ENCODE measurements around the gene HARS1.
"Not testable (repeated sequence)": the region's sequence is repeated elsewhere in the genome, so short reads cannot be mapped to it uniquely, and the experiment has no call there.

The HARS1 gene

DNA sequence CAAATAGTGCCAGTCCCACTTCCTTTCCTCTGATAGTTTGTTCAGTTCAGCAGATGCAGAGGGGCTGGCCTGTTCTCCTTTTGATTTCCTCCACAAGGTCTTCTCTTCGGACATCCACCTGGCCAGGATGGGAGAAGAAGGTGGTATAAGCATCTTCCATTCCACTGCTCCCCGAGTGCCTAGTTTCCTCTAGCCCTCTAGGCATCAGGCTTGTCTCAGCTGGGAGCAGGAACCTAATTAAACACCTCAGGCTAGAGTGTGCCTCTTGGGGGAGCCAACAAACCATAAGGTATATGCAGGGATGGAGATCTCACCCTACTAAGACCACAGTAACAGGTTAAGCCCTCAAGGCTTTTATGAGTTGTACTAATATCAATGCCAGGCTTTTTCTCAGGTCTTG lies 17.0 kb downstream of the HARS1 start:
- DNase-seq: no peak

DNA sequence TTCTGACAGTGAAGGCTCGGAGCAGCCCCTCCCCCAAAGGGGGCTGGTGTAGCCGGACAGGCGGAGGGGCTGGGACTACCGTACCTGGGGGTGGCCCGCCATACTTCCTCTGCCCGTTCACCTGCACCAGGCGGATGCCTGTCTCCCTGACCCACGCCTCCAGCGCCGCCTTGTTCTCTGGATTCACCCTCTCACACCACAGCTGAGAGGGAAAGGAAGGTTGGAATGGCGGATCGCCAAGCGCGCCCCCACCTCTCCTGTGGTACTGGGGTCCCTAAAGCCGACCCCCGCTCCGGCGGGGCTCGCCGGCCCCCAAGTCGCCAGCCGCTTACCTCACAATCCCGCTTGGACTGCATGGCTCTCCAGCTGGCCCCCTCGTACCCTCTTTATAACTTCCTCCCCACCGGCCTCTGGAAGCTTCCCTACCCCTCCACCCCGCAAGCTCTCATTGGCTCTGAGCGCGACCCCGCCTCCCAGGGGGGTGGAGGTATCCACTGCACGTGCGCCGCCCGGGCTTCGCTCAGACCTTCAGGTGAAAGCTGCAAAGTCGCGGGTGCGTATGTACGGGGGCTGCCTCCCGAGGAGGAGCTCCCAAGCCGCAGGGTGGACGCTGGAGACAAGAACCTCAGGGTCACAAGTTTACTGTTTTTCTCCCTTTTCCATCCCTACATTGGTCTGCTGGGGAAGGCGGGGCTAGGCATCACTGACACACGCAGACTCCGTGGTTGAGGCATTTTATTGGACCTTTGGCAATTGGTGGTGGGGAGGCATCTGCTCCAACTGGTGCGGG lies 17.8 kb downstream of the HARS1 start, which contains the start of gene DND1:
Gene DND1, minus strand, starts transcription at position 390 of the 790 bp plus-strand sequence. Its CDS starts 34 bp downstream, at position 356.
- DNase-seq: no peak

DNA sequence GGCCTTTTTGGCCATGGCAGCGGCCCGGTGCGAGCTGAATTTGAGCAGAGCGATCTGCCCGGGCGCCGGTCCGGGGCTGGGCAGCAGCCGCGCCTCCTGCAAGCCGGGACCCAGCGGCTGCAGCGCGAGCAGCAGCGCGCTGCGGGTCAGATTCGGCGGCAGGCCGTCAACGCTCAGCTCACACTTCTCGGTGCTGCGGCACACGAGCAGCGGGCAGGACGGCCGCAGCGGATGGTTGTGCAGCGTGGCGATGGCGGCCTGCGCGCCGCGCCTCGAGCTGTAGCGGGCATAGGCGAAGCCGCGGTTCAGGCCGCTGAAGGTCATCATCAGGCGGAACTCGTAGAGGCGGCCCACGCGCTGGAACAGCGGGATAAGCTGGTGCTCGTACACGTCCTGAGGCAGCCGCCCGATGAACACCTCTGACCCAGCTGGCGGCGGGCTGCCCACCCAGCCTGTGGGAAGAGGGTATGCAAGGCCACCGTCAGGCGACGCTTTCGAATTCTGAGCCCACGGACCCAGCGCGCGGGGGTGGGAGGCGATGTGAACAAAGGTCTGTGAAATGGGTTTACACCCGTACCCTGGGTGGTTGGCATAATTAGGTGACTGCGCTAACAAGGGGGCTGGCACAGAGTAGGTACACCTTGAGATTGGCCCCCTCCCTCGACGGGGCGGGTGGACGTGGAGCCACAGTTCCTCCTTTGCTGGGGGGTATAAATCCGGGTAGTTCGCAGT lies 18.5 kb downstream of the HARS1 start:
- DNase-seq: no peak

DNA sequence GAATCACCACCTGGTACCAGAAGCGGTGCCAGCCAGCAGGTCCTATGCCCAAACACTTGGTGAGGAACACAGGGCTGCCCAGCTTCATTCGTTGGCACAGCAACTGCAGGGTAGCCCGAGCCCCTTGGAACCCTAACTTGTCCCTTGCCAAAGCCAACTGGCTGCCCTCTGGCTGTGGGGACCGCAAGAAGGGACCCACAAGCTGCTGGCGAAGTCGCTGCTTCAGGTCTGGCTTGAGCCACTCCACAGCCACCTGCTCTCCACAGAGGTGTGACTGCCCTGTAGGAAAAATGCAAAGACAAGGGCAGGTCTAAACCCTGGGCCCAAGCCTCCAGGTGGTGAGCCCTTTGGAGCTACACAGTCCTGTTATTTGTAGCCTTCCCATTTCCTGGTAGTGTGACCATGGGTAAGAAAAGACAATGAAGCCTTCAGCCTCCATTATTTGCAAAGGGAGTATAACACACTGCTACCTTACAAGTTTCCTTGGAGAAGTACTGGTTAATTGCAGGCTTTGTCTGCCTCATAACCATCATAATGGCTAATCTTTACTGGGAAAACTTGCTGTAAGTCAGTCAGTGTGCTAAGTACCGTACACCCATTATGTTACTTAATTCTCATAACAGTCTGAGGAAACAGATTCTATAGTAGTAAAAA lies 19.6 kb downstream of the HARS1 start:
- DNase-seq: no peak

DNA sequence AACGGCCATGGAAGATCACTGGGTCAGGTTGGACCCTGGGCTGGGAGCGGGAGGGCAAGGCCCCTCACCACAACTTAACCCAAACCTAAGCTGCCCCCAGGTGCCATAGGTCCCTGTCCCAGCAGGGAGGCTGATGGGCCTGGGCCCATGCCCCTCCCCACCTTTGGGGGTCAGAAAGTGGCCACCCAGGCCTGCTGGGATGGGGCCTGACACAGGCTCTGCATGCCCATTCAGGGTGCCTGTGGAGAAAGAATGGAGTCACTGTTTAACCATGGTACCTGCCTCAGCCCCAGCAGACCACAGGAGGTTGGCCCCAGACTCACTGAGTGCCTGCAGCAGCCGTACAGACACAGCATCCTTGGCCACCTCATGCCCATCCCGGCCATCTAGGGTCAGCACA lies 20.1 kb downstream of the HARS1 start:
- DNase-seq: not testable (repeated sequence)

DNA sequence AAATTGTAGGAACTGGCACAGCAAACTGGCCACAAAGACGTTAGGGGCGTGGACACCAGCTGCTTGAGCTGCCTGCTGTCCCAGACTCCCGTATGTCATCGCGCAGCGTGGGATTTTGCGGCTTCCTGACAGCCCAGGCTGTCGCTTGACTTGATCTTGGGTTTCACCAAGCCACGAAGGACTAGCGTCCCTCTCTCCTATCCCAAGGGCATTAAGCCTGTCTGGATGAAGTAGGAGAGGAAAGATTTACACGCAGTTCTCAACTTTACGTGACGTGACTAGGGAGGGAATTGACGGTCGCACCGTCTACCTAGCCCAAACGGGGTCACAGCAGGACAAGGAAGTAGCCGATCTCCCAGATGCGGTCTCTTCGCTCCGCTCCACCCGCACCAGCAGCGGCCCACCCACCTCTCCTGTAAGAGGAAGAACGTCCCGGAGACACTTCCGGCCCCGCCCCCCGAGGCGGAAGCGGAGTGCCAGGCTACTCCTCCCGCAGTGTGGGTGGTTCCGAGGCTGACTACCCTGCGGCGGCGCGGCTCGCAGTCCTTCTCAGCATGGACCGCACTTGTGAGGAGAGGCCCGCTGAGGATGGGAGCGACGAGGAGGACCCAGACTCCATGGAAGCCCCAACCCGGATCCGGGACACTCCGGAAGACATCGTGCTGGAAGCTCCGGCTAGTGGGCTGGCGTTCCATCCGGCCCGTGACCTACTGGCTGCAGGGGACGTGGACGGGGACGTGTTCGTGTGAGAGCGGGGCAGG lies 26.6 kb downstream of the HARS1 start, which contains the start of gene WDR55:
Gene WDR55, plus strand, starts transcription at position 546 of the 761 bp plus-strand sequence. Its CDS starts 9 bp downstream, at position 555.
- peak; percentile 71 for DNase-seq

DNA sequence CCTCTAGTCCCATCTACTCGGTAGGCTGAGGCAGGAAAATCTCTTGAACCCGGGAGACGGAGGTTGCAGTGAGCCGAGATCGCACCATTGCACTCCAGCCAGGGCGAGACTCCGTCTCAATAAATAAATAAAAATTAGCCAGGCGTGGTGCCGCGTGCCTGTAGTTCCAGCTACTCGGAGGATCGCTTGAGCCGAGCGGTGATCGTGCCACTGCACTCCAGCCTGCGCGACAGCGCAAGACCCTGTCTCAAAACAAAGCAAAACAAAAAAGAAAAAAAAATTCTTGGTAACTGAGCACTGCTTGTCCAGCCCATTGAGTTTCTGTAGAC lies 27.2 kb downstream of the HARS1 start:
- DNase-seq: no peak

DNA sequence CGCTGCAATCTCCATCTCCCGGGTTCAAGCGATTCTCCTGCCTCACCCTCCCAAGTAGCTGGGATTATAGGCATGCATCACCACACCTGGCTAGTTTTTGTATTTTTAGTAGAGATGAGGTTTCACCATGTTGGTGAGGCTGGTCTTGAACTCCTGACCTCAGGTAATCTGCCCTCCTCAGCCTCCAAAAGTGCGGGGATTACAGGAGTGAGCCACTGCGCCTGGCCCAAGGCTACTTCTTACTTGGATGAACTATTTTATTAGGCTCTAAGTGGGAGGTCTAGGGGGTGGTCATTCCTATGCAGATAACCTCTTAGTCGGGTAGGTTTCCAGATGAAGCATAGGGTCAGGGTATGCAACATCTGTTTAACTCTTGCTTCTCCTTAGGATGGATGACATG lies 30.8 kb downstream of the HARS1 start:
- not testable (repeated sequence) for DNase-seq

DNA sequence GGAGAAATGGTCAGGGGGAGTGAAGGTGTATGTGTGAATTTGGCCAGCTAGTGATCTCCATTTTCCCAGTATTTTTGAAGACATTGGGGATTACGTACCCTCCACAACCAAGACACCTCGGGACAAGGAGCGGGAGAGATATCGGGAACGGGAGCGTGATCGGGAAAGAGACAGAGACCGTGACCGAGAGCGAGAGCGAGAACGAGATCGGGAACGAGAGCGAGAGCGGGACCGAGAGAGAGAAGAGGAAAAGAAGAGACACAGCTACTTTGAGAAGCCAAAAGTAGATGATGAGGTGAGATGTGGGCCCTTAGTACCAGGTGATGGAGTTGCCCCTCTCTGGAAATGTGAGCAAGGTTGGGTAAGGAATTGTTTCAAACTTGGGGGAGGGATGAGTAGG lies 32.3 kb downstream of the HARS1 start:
- no peak for DNase-seq

DNA sequence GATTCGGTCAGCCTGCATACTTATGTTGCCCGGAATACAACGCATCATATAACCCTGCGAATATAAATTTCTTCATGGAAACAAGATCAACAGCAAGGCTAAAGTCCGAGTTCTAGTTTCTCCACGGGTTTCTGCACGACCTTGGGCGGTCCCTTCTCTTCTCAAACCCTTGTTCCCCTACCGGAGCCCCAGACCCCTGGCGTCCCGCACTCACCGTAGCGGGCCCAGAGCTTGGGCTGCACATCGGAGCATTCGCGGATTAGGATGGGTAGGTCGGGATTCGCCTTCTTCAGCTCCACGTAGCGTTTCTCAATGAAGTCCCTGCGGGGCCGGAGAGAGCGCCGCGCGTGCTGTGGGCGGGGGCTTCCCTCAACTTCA lies 44.1 kb downstream of the HARS1 start:
- no peak for DNase-seq

DNA sequence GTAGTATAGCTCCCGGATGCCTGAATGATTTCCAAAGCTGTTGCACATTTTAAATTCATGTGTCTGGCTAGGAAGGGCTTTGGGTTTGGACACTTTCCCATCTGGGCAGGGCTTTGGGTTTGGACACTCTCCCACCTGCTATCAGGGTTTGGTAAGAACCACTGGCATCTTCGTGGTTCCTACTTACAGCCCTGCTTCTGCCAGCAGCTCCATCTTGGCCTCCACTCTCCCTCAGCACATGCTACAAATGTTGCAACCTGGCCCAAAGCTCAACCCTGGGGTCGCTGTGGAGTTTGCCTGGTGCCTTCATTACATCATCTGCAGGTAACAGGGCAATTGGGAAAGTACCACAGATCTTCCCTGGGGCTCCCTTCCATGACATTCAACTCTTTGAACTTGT lies 48.5 kb downstream of the HARS1 start:
- DNase-seq: no peak

DNA sequence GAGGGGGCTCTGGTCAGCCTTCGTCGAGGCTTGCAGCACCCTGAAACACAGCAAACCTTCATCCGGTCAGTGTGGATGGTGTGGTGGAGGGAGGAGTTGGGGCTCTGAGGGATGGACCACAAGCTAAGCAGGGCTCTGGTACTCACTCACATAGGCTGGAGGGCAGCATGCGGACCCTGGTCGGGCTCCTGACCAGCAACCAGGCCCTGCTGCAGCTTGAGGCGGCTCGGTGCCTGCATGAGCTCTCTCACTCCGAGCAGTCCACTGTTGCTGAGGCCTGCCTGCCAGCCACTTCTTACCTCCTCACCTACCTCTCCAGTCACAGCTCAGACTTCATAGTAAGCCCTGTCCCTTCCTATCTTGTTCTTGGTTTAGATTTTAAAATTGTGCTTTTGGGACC lies 49.5 kb downstream of the HARS1 start:
- no peak for DNase-seq

DNA sequence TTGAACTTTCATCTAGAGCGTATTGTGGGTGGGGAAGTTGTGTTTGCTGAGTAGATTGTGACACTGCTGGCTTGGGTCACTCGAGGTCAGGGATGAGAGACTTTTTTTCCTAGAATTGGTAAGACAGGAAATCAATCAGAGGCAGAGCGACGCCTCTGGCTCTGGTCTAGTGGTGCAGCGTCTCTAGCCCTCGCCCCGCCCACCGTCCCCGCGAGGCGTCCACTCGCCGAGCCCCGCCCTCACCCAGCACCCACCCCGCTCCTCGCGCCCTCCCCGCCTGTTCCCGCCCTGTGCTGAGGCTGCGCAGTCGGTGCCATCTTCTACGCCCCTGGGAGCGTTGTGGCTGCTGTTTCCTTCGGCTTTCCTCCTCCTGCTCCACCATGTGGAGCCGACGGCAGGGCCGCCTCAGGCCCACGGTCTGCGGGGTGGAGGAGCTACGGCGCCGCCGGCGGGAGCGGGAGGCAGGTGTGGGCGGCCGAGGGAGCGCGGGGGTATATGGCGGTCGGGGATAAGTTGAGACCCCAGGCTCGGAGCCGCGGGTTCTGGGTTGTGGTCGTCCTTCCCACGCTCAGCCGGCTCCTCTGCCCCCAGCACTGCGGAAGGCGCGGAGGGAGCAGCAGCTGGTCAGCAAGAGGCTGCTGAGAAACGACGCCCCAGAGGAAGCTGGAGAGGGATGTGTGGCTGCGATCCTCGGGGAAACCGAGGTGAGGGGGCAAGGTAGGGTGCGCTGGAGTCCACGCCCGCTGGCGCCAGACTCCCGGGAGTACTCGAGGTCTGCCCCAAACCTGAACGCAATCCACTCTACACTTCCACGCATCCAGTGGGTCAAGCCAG lies 51.8 kb downstream of the HARS1 start, which contains the start of gene TMCO6:
Gene TMCO6, plus strand, starts transcription at position 304 of the 834 bp plus-strand sequence. Its CDS starts 77 bp downstream, at position 381.
- peak; percentile 82 for DNase-seq

DNA sequence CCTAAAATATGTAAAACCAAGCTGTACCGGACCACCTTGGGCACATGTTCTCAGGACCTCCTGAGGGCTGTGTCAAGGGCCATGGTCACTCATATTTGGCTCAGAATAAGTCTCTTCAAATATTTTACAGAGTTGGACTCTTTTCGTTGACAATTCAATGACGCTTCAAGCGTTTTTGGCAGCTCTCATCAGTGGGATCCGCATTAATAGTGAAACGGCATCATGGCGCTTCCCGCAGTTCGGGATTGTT lies 52.3 kb downstream of the HARS1 start:
- not testable (repeated sequence) for DNase-seq

DNA sequence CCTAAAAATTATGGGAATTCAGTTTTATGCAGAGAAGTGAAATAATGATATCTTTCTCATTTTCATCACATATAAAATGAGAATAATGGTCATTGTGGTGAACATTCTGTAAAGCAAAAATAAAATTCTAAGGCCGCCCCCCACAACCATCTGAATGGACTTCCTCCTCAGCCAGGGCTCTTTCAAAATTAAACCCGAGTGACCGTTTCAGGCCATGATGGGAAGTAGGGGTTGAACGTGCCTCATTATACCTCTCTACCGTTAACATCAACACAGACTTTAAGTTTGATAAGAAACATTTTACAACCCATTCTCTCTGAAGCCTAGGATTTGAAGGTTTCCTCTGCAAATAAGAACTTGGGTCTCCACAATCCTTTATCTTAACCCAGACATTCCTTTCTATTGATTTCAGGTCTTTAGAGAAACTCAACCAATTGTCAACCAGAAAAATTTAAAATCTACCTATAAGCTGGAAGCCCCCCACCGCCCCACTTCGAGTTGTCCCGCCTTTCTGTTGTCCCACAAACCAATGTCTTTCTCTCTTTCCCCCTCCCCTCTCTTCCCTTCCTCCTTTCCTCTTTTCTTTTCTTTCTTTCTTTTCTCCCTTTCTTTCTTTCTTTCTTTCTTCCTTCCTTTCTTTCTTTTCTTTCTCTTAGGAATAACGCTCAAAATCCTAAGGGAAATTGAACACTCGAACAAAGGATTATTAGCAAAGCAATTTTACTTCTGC lies 53.6 kb downstream of the HARS1 start:
- DNase-seq: no peak

DNA sequence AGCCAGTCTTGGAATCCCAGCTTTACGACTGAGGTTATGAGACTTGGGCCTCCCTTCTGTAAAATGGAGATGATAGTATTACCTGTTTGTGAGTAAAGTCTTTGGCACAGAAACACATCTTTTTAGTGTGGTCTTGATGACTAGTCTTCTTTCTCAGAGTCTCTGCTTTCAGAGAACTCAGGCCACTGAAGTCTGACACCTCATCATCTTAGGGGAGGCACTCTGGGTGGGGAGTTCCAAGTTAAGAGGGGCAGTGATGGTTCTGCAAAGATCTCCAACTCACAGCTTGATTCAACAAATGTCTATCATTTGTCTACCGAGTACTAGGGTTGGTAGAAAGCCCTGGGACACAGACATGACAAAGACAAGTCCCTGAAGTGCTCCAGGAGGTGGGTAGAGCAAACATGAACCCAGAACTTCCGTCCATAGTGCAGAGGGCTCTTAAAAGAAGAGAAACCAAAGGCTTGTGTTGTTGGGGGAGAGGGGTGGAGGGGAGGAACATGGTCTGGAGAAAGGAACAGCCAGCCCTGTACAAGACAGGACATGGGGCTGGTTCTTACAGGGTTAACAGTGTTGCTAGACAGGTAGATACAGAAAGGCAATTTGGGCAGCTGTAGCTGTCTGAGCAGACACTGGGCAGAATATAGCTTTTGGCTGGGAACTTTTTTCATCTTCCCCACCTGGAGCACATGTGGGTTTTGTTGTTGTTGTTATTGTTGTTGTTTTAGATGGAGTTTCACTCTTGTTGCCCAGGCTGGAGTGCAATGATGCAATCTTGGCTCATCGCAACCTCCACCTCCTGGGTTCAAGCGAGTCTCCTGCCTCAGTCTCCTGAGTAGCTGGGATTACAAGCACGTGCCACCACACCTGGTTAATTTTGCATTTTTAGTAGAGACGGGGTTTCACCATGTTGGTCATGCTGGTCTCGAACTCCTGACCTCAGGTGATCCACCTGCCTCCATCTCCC lies 55.6 kb downstream of the HARS1 start:
- DNase-seq: no peak

DNA sequence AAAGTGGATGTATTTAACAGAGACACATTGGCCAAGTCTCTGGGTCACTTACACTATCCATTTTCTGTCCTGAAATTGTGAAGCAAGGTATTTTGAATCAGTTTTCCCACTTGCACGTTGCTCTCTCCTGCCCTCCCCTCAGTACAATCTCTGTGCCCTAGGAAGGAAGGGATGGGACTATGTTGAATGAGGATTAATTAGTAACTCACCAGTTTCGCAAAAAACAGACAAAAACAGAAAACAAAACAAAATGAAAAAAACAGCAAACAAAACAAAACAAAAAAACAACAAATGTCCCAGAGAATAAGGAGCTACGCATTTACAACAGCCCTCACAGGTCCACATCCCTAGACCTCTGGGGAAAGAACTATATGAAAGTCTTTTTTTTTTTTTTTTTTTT lies 57.1 kb downstream of the HARS1 start:
- DNase-seq: no peak

DNA sequence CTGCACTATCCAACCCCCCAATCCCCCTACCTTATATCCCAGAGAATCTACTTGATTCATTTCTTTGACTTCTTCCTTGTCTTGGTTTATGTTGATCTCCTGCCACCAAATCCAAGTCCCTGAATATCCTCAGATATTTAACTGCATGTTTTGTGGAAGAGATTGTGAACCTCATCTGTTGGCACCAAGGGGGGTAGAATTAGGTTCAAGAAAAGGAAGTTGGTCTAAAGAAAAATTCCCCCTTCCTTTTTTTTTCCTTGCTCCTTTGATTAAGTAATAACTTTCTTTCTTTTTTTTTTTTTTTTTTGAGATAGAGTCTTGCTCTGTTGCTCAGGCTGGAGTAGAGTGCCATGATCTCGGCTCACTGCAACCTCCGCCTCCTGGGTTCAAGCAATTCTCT lies 57.7 kb downstream of the HARS1 start:
- no peak for DNase-seq

DNA sequence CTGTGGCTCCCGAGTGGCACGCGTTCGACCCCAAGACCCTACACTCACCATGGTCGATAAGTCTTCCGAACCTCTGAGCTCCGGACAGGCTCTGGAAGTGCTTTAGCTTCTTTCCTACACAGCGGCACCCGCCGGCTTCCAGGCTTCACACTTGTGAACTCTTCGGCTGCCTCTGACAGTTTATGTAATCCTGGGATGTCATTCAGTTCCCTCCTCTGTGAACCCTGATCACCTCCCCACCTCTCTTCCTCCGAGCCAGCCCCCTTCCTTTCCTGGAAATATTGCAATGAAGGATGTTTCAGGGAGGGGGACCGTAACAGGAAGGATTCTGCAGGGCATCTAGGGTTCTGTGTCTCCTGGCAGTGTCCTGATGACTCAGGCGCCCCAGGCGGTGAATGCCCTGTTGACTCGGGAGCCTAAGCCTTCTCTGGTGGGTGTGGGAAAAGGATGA lies 58.1 kb downstream of the HARS1 start, which contains the start of gene CD14:
Gene CD14, minus strand, starts transcription at position 155 of the 451 bp plus-strand sequence. Its CDS starts 104 bp downstream, at position 51.
- no peak for DNase-seq
